Gastrocnemius medialis (tissue), 4 donors: ENCODE measurements around the gene FAM227B.

Experiments used
- CTCF ChIP-seq, 5 experiments: fragments of 450-650 bp in 3 of 5; fragments of 200-600 bp in 2 of 5; sonication (generic) in 2 of 5; IDR thresholded peaks in 4 of 5; conservative IDR thresholded peaks in 1 of 5; 1 replicate in 4 of 5; 2 replicates in 1 of 5; pipeline ENCODE4 v1.5.1; 2016 to 2019; ENCODE audit warnings: antibody characterized with exemption in 5 of 5, mild to moderate bottlenecking in 3 of 5, moderate library complexity in 3 of 5
- POLR2A ChIP-seq, 2 donors: fragments of 450-650 bp; IDR thresholded peaks; one replicate each; pipeline ENCODE4 v1.6.1; 2017; ENCODE audit warnings: antibody characterized with exemption in 2 of 2, mild to moderate bottlenecking in 2 of 2, moderate library complexity in 2 of 2

- TF ChIP-seq CTCF (IDR thresholded peaks at IDR 0.05 in 4 of 5, conservative IDR thresholded peaks at IDR 0.05 in 1 of 5) (no peak), POLR2A (IDR thresholded peaks at IDR 0.05) (no peak)
Observed at GRCh38 chr15:49383266-49383665, 237.4 kb downstream of the FAM227B start.
